GM19025 (cell line): ENCODE results near the gene COX4I2.
A peak's percentile ranks its signal among the peaks of the same experiment; 100 is the strongest.
"Not testable (repeated sequence)": the region's sequence is repeated elsewhere in the genome, so short reads cannot be mapped to it uniquely, and the experiment has no call there.

Source experiments
- ATAC-seq: cut with Tn5 transposase; IDR thresholded peaks from one replicate; pipeline ENCODE4 v1.9.1; 2021; ENCODE audit warnings: mild to moderate bottlenecking, low read depth, moderate library complexity; ENCODE audit not compliant: unreplicated experiment

COX4I2 gene

DNA sequence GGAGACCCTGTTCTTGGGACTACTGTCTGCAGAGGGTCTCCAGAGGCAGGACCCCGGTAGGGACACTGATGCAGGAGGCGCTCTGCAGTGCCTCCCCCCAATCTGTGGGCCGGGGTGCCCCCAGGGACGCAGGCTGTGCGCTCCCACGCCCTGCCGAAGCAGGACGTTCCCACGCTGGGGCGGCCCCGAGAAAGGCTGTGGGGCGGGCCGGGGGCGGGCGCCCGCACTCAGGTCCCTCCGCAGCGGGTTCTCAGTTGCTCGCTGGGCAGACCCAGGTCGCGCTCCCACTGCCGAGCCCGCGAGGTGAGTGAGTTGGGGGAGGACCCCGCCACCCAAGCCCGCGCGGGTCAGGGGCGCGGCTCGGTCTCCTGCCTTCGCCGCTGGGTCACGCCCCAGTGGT lies at the start of gene COX4I2:
Gene COX4I2 (plus strand): TSS at position 253 of the 400 bp plus-strand sequence. CDS start 1,106 bp downstream, outside the sequence.
- ATAC-seq, result no peak

DNA sequence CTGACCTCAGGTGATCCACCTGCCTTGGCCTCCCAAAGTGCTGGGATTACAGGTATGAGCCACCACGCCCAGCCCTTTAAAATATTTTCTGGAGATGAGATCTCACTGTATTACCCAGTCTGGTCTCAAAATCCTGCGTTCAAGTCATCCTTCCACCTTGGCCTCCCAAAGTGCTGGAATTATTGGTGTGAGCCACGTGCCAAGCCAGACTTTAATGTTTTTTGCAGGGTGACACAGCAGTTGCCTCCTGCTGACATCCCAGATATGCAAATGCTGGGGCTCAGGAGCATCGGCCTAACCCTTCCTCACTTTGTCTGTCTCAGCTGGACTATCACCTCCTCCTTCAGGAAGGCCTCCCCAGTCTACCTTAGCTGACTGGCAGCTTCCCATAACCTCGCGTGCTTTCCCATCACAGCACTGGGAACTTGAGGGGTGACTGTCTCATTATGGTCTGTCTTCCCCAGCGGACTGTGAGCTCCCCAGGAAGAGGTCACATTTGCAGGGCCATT lies 46.9 kb upstream of the COX4I2 start:
- no peak for ATAC-seq

DNA sequence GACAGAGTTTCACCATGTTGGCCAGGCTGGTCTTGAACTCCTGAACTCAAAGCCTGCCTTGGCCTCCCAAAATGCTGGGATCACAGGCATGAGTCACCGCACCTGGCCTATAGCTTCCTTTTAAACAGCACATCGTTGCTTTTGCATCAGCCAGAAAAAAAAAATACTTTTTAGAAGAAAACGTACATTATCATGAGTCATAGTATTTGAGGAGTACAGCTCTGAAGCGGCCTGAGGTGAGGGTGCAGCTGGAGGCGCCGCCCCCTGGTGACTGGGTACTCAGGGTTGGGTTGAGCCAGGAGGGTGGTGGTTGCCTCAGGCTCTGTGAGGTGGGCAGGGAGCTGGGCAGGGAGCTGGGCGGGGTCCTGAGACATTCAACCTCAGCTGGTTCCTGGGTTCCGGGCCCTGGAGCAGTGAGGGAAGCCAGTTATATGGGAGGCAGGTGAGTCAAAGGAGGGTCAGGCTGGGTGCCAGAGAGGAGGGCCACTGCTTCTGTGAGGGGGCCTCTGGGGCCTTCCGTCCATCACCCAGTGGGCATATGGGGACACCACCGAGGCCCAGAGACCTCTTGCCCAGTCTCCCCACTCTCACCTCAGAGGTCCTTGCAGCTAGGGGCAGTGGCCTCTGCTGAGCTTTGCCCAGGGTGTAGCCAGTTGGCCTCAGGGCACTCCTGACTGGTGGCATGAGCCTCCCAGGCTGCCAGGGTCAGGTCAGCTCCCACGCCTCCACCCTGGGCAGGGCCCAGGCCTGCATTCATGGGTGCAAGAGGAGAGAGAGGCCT lies 44.3 kb upstream of the COX4I2 start:
- no peak for ATAC-seq

DNA sequence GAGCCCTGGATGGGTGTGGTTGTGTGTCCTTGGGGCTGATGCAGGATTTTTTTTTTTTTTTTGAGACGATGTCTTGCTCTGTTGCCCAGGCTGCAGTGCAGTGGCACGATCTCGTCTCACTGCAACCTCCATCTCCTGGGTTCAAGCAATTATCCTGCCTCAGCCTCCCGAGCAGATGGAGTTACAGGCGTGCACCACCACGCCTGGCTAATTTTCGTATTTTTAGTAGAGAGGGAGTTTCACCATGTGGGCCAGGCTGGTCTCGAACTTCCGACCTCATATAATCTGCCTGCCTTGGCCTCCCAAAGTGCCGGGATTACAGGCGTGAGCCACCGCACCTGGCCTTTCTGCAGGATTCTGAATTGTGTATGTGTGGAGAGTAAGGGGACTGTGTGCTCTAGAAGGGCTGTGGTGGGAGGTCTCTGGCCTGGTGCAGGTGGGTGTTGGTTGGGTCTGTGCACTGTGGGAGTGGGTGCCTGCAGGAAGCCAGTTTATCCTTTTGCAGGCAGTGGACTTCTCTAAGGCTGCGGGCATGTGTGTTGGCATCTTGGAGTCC lies 43.6 kb upstream of the COX4I2 start:
- ATAC-seq, result no peak

DNA sequence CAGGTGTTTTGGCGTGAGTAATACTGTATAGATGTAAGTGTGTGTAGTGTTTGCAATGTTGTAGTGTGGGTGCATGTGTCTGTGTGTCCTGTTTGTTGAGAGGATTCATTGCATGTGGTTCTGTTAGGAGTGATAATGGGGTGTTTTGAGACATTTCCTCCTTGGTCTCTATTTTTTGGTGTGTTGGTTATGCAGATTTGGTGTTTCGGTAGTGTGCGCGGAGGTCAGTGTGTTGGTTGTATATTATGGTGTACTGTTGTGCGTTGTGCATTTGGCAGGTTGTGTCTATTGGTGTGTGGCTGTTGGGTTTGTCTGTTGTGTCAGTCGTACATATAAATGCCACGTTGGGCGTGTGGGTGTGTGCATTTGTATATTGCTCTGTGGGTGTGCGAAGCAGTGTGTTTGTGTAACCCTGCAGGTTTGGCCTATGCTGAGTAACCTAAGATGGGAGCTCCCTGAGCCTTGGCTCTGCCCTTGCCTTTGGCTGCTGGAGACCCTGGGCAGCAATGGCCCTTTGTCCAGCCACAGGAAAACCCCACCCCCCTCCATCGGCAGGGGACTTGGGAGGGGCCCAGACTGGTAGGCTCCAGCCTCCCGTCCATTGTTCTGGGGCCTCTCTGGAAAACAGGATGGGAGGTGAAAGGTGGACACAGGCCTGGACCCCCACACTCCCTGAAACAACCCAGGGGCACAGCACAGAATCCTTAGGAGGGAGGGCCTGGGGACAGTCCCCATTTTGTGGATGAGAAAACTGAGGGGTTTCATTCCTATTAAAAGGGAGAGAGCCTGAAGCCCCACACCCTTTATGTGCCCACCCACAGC lies 42.9 kb upstream of the COX4I2 start:
- ATAC-seq, result no peak

DNA sequence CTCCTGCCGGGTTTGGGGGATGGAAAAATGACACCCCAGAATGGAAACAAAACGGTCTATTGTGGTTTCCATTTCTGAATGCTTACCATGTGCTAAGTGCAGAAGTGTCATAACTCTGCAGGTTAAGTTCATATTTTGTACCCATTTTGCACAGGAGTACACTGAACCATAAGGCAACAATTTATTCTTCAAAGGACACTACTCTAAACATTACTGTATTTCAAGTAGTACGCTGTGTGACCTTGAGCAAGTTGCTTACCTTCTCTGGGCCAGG lies 42.4 kb upstream of the COX4I2 start:
- no peak for ATAC-seq

DNA sequence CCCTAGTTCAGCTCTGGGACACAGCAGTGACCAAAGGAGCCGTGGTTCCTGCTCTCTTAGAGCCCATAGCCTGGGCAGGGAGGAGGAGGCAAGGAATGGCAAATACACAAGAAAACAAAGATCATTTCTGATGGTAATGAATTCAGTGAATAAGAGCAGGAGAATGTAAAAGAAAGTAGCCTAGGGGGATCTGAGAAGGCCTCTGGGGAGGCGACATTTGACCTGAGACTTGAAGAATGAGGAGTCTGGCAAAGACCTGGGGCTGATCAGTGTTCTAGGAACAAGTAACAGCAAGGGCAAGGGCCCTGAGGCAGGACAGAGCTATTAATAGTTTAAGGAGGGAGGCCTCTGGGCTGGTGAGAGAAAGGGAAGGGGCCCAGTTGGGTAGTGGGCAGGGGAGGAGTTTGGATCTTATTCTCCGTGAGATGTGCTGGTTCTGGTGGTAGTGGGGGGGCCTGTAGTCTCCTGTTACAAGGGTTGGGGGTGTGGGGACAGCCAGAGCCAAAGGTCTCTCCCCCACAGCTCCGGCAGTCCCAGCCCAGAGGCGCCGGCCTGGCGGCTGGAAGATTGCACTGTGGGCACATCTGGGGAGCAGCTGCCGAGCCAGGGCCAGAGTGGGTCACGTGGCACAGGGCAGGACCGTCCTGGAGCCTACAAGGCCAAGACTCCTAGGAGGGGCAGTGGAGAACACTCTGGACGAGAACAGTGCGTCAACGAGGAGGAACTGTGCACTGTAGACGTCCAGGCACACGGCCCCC lies 41.9 kb upstream of the COX4I2 start:
- ATAC-seq, result no peak

DNA sequence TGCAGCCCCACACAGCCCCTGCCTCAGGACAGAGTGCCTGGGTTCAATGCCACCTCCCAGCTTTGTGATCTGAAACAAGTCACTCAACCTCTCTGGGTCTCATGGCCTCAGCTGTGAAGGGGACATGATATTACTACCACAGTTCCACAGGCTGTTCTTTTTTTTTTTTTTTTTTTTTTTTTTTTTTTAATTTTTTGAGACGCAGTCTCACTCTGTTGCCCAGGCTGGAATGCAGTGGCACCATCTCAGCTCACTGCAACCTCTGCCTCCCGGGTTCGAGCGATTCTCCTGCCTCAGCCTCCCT lies 41.3 kb upstream of the COX4I2 start:
- not testable (repeated sequence) for ATAC-seq

DNA sequence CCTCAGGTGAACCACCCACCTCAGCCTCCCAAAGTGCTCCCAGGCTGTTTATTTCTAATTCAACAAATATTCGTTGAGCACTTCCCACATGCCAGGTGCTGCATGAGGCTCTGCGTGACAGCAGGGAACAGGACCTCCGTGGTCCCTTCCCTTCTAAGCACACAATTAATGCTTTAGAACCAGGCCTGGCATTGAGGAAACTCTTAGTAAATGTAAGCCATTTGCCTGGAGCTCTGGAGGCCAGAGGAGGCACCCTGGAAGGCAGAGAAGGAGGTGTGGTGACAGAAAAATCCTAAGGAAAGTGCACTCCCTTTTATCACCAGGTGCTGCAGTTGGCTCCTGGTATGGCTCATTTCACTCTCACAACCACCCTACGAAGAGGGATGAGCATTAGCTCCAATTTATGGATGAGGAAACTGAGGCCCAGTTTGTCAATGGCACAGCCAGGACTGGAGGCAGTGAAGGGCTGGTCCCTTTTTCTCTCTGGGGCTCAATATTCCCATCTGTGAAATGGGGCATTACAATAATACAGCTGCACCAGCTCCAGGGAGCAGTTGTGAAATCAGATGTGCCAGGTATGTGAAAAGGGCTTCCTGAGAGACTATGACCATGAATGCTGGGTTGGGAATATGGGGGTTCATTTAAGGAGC lies 40.8 kb upstream of the COX4I2 start:
- no peak for ATAC-seq

DNA sequence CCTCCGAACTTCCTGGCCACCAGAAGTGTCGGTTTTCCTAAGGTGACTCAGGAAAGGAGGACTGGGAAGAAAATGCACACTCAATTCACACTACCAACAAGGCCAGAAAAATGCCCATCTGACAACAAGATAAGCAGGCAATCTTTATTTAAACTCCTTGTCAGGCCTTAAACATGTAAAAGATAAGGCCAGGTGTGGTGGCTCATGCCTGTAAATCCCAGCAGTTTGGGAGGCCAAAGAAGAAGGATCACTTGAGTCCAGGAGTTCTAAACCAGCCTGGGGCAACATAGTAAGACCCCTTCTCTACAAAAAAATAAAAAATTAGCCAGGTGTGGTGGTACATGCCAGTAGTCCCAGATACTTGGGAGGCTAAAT lies 40.2 kb upstream of the COX4I2 start:
- no peak for ATAC-seq

DNA sequence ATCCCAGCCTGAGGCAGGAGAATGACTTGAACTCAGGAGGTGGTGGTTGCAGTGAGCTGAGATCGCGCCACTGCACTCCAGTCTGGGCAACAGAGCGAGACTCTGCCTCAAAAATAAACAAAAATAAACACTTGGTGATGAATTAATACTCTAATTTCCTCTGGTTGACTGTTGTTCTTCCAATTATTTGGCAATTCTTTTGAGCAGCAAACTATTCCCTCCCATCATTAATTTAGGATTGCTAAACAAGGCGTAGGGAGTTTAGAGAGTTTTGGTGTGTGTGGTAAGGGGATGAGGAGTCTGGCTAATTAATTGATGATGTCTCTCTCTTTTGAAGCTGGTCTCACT lies 35.3 kb upstream of the COX4I2 start:
- ATAC-seq, result no peak

DNA sequence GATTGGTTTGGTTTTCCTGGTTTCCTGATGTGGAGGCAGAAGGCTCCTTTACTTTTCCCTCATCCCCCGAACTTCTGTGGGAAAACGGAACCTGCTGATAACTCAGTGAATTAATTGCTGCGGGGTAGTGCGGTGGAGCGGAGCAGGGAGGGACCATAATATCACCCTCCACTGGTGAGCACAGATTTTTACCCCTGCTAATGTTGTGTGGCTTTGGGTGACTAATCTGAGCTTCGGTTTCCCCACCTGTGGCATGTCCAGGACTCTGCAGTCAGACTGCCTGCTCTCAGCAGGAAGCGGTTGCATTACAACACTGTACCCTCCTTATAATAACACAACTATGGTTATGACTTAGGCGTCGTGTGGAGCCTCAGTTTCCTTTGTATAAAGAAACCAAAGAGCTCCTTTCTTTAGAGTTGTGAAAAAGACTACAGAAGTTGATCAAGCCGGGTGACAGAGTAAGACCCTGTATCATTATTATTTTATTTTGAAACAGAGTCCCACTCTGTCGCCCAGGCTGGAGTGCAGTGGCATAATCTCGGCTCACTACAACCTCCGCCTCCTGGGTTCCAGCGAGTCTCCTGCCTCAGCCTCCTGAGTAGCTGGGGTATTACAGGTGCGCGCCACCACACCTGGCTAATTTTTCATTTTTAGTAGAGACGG lies 34.8 kb upstream of the COX4I2 start:
- peak; percentile 30 for ATAC-seq

DNA sequence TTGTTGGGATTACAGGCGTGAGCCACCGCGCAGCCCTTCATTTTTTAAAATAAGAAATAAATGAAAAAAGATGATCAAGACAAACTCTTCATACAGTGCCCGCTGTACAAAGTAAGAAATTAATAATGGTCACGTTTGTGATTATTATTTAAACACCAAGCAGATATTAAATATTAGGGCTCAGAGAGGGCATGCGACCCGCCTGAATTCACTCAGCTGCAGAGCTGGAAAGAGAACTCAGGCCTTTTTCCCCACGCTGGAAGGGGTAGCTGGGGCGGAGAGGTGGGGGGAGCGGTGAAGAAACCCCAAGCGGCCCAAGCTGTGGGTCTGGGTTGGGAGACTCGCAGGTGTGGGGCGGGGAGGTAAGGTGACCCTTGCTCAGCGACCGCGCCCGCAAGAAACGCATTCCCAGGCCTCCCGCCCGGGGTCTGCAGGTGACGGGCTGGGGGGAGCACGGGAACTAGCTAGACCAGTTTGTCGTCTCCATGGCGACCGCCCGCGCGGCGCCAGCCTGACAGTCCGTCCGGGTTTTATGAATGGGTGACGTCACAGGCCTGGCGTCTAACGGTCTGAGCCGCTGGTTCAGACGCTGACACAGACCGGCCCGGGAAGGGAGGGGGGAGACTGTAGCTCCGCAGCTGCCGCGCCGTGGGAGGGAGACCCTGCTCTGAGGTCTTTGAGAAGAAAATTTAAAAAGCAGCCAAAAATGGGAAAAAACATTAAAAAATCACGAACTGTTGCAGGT lies 33.7 kb upstream of the COX4I2 start:
- peak; percentile 45 for ATAC-seq

DNA sequence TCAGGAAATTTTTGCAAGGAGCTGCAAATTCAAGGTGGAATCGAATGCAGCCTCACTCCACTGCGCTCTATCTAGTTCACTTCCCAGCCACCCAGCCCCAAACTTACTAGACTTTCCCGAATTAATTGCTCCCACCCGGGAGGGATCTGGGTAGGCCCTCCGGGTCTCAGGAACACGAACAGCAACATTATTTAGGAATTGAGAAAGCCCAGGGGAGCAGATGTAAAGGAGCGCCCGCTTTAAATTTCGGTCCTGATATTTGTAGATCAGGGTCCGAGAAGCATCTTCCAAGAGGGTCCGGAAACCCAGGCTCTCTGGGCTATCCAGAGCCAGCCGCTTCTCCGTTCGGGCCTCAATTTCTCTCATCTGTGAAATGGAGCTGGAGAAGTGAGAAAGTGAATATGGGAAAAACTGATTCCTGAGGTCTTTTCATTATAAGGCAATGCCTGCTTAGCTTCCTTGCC lies 33.1 kb upstream of the COX4I2 start:
- ATAC-seq, result no peak

DNA sequence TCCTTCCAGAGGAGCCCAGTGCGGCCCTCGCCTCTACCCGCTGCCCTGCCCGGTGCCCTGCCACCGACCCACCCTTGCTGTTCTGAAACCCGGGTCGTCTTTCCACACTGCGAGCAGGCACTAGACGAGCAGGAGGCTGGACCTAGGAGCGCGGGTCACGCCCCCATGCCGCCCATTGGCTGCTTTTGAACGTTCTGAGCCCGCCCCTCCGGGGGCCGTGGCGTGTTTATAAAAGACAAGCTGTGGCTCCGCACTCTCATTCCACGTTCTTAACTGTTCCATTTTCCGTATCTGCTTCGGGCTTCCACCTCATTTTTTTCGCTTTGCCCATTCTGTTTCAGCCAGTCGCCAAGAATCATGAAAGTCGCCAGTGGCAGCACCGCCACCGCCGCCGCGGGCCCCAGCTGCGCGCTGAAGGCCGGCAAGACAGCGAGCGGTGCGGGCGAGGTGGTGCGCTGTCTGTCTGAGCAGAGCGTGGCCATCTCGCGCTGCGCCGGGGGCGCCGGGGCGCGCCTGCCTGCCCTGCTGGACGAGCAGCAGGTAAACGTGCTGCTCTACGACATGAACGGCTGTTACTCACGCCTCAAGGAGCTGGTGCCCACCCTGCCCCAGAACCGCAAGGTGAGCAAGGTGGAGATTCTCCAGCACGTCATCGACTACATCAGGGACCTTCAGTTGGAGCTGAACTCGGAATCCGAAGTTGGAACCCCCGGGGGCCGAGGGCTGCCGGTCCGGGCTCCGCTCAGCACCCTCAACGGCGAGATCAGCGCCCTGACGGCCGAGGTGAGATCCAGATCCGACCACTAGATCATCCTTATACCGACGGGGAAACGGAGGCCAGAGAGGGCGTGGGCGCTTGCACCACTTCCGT lies 32.4 kb upstream of the COX4I2 start, which contains the start of gene ID1:
Gene ID1 (plus strand): TSS at position 259 of the 871 bp plus-strand sequence. CDS start 99 bp downstream, at position 358.
- peak; percentile 88 for ATAC-seq

DNA sequence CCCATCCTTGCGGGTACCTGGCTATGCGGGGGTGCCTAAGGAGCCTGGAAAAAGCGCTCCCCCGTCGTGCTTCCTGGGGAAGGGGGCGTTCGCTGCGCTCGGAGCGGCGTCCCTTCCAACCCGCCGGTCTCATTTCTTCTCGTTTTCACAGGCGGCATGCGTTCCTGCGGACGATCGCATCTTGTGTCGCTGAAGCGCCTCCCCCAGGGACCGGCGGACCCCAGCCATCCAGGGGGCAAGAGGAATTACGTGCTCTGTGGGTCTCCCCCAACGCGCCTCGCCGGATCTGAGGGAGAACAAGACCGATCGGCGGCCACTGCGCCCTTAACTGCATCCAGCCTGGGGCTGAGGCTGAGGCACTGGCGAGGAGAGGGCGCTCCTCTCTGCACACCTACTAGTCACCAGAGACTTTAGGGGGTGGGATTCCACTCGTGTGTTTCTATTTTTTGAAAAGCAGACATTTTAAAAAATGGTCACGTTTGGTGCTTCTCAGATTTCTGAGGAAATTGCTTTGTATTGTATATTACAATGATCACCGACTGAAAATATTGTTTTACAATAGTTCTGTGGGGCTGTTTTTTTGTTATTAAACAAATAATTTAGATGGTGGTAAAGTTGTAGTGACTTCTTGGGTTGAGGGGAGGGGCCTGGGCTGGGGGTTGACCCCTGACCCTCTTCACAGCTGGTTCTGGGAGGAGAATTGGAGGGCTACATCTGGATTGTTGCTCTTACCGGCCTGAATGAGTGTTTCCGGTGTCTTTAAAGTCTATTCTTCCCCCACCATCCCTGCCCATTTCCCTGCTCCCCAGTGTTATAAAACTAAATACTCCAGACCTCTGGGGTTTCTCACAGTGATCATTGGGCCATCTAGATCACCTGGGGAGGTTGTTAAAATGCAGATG lies 31.6 kb upstream of the COX4I2 start:
- no peak for ATAC-seq
